CD4-positive, alpha-beta T cell treated with Interleukin-1 beta for 1 hour (primary cell): ENCODE results near the gene ABCC2.

Source experiments
- DNase-seq, 2 donors: peaks; one replicate each; pipeline ENCODE4 v3.0.0-alpha.2; 2020 to 2022

ABCC2 gene

GRCh38 chr10:99777918-99778714 is 4.3 kb upstream of the ABCC2 start:
- DNase-seq: no peak

GRCh38 chr10:99779335-99779734 is 3.1 kb upstream of the ABCC2 start:
- no peak for DNase-seq

- DNase-seq: no peak
Measured at GRCh38 chr10:99781734-99782429, 558 bp upstream of the ABCC2 start.

GRCh38 chr10:99784016-99784726 is 1.7 kb downstream of the ABCC2 start:
- DNase-seq: no peak

- no peak for DNase-seq
Measured at GRCh38 chr10:99784727-99785441, 2.4 kb downstream of the ABCC2 start.

- no peak for DNase-seq
Measured at GRCh38 chr10:99785646-99786045, 3.2 kb downstream of the ABCC2 start.

- no peak for DNase-seq
Measured at GRCh38 chr10:99787311-99787710, 4.9 kb downstream of the ABCC2 start.

- no peak for DNase-seq
Measured at GRCh38 chr10:99787782-99788445, 5.5 kb downstream of the ABCC2 start.

GRCh38 chr10:99788598-99789256 is 6.3 kb downstream of the ABCC2 start:
- no peak for DNase-seq

- DNase-seq: no peak
Measured at GRCh38 chr10:99791831-99792230, 9.4 kb downstream of the ABCC2 start.

GRCh38 chr10:99793819-99794218 is 11.4 kb downstream of the ABCC2 start:
- DNase-seq: no peak

- DNase-seq: no peak
Measured at GRCh38 chr10:99796928-99797327, 14.5 kb downstream of the ABCC2 start.

GRCh38 chr10:99798031-99798430 is 15.6 kb downstream of the ABCC2 start:
- DNase-seq: no peak

GRCh38 chr10:99798920-99799319 is 16.5 kb downstream of the ABCC2 start:
- DNase-seq: no peak

GRCh38 chr10:99799613-99800012 is 17.2 kb downstream of the ABCC2 start:
- DNase-seq: no peak

- DNase-seq: no peak
Measured at GRCh38 chr10:99804471-99804870, 22.0 kb downstream of the ABCC2 start.

- no peak for DNase-seq
Measured at GRCh38 chr10:99805190-99805589, 22.8 kb downstream of the ABCC2 start.

- DNase-seq: no peak
Measured at GRCh38 chr10:99806091-99806490, 23.7 kb downstream of the ABCC2 start.

- DNase-seq: no peak
Measured at GRCh38 chr10:99807786-99808185, 25.3 kb downstream of the ABCC2 start.

GRCh38 chr10:99808270-99808669 is 25.8 kb downstream of the ABCC2 start:
- no peak for DNase-seq

- DNase-seq: no peak
Measured at GRCh38 chr10:99809481-99809880, 27.0 kb downstream of the ABCC2 start.
